ENCODE data around the gene MMAB. TPM values are rescaled to one million over a fixed set of nuclear protein-coding genes. Genes with fewer than 3 reads are reported as not detected.

MMAB gene
- total RNA-seq, 1 donor from 2014 or later = 62.8 TPM

DNA sequence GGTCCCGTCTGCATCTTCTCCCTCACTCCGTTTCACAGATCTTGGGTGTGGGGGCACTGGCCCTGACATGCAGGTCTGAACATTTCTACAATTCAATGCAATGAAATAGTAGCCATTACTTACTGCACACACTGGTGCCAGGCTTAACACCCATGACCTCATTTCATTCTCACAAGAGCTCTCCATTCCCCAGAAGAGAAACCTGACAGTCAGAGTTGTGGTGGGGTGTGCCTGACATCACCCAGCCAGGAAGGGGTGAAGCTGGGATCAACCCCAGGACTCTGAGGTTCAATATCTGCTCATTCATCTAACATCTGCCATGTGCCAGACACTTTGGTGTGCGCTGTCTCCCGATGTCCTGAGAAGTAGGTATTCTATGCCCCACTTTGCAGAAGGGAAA lies 35.0 kb upstream of the MMAB start:
- no peaks in the 10 kb centered on the region for H3K36me3 Mint-ChIP-seq (ENCODE audit: low read depth)
- no peak overlapping the region for H3K27ac Mint-ChIP-seq
- no peak for ATAC-seq (ENCODE audit: low read depth)
- TF ChIP-seq, protein P1, sequence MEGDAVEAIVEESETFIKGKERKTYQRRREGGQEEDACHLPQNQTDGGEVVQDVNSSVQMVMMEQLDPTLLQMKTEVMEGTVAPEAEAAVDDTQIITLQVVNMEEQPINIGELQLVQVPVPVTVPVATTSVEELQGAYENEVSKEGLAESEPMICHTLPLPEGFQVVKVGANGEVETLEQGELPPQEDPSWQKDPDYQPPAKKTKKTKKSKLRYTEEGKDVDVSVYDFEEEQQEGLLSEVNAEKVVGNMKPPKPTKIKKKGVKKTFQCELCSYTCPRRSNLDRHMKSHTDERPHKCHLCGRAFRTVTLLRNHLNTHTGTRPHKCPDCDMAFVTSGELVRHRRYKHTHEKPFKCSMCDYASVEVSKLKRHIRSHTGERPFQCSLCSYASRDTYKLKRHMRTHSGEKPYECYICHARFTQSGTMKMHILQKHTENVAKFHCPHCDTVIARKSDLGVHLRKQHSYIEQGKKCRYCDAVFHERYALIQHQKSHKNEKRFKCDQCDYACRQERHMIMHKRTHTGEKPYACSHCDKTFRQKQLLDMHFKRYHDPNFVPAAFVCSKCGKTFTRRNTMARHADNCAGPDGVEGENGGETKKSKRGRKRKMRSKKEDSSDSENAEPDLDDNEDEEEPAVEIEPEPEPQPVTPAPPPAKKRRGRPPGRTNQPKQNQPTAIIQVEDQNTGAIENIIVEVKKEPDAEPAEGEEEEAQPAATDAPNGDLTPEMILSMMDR (IDR thresholded peaks at IDR 0.05) = no peak
- H3K27me3 Mint-ChIP-seq = peaks cover 30% of the 10 kb centered on the region
- intact Hi-C loops (cut with micrococcal nuclease) = no loop called here
- CTCF ChIA-PET = interaction anchor here (1.4 kb wide), 1 partner anchor 11 kb away, joined by 5 read pairs; no protein-coding TSS in a partner anchor
- H3K9me3 Mint-ChIP-seq = no peaks in the 10 kb centered on the region
- no peaks in the 10 kb centered on the region for H3K4me1 Mint-ChIP-seq
- no peak for DNase-seq
- POLR2A ChIA-PET = no interaction called here
- no peak overlapping the region for H3K4me3 Mint-ChIP-seq

DNA sequence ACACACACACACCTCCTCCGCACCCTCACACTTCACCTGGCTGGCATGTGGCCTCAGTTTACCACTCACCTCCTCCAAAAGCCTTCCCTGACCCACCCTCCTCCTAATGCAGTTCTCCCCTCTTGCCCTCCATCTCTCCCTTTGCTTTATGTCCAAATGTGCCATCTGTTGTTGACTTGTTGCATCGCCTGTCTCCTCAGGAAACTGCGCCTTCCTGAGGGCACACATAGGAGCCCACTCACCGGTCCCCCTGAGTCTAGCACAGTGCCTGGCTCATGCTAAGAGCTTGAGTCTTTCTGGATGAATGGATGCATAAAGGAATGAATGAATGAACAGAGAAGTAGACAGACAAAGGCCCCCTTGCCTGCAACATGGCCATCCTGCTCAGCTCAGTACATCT lies 34.3 kb upstream of the MMAB start:
- TF ChIP-seq, protein P1 (IDR thresholded peaks at IDR 0.05) = no peak
- Mint-ChIP-seq H3K27me3 (peaks cover 27% of the 10 kb centered on the region), H3K36me3 (ENCODE audit: low read depth) (no peaks in the 10 kb centered on the region), H3K9me3 (no peaks in the 10 kb centered on the region), H3K4me1 (no peaks in the 10 kb centered on the region), H3K4me3 (no peak overlapping the region), H3K27ac (no peak overlapping the region)
- intact Hi-C loops (cut with micrococcal nuclease) = no loop called here
- ChIA-PET CTCF (interaction anchor here (1.4 kb wide), 1 partner anchor 10 kb away, joined by 5 read pairs; no protein-coding TSS in a partner anchor), POLR2A (no interaction called here)
- no peak for DNase-seq
- ATAC-seq (ENCODE audit: low read depth) = no peak

DNA sequence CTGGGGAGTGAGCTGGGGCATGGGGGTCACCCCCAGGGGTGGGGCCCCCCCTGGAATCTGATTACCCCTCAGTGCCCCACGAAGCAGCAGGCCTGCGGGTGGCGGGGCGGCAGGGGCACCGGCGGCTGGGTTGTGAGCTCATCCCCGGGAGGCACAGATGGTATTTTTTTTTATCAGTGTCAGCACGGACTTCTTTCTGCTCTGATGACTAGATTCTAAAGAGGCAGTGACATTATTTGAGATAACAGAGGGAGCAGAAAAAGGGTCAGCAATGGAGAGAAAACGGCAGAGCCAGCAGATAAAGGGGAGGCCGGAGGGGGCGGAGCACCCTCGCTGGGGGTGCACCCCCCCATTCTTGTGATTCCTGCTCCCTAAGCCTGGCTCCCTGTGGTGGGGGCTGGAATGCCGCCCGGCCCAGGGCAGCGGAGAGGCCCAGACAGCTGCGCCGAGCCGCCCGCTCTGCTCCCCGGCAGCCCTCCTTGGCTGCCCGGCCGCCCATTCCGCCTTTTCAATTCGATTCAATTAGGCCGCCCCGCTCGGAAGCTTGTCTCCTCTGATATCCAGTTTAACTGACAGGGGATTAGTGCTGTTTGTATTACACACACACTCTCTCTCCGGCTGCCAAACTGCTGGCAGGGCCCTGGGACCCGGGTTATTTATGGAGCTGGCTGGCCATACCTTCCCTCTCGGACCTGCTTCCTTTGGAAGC lies 33.2 kb upstream of the MMAB start:
- TF ChIP-seq, protein P1 (IDR thresholded peaks at IDR 0.05) = no peak
- Mint-ChIP-seq H3K36me3 (ENCODE audit: low read depth) (no peaks in the 10 kb centered on the region), H3K9me3 (no peaks in the 10 kb centered on the region), H3K27ac (no peak overlapping the region), H3K4me3 (no peak overlapping the region), H3K4me1 (no peaks in the 10 kb centered on the region), H3K27me3 (peaks cover 25% of the 10 kb centered on the region)
- ATAC-seq (ENCODE audit: low read depth) = no peak
- no peak for DNase-seq
- CTCF ChIA-PET = no interaction called here
- intact Hi-C loops (cut with micrococcal nuclease) = no loop called here
- POLR2A ChIA-PET = no interaction called here

DNA sequence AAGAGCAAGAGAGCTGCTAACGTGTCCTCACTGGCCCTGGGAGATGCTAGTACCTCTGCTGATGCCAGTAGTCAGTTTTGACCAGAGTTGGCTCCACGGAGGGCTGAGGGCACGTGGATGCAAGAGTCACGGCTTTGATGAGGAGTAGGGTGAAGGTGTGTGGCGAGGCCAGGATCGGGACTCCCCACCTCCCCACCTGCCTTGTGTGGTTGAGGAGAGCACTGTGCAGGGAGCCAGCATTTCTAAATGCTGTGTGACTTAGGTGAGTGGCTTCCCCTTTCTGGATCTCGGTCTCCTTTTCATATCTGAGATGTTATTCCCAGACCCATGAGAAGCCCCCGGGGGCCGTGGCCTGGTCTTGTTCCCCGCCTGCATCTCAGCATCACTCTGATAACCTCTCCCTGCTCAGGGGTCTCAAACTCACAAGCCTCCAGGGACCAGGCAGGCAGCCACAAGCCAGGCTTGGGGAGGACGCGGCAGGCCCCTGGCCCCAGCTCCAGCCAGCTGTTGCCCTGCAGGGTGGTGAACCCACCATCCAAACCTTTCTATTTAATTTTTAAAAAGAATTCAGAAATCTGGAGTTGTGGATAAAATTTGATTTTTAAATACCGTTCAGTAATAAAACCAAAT lies 32.4 kb upstream of the MMAB start:
- DNase-seq (no peak), ATAC-seq (ENCODE audit: low read depth) (no peak)
- ChIA-PET POLR2A (no interaction called here), CTCF (no interaction called here)
- TF ChIP-seq, protein P1 (IDR thresholded peaks at IDR 0.05) = no peak
- Mint-ChIP-seq H3K27ac (no peak overlapping the region), H3K4me3 (no peak overlapping the region), H3K4me1 (no peaks in the 10 kb centered on the region), H3K36me3 (ENCODE audit: low read depth) (no peaks in the 10 kb centered on the region), H3K9me3 (no peaks in the 10 kb centered on the region), H3K27me3 (peaks cover 23% of the 10 kb centered on the region)
- intact Hi-C loops (cut with micrococcal nuclease) = no loop called here

DNA sequence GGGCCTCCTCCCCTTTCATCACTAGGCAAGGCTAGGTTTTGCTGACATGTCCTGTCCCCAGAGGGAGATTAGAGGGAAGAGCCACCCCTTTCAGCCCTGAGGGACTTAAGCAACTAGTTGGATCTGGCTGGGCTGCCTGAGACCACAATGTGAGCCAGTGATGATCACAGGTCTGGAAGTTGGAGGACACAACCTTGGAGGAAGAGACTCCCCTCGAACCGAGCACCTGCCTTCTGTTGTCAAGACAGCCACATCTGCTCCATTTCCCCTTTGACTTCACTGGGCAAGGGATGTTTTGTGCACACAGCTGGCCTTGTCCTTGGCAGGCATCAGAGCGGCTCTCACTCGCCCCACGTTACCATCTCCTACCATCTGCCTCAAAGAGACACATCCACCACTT lies 31.7 kb upstream of the MMAB start:
- no peaks in the 10 kb centered on the region for H3K9me3 Mint-ChIP-seq
- ChIA-PET CTCF (no interaction called here), POLR2A (no interaction called here)
- no peaks in the 10 kb centered on the region for H3K36me3 Mint-ChIP-seq (ENCODE audit: low read depth)
- intact Hi-C loops (cut with micrococcal nuclease) = no loop called here
- no peak overlapping the region for H3K27ac Mint-ChIP-seq
- ATAC-seq (ENCODE audit: low read depth) (no peak), DNase-seq (no peak)
- no peaks in the 10 kb centered on the region for H3K4me1 Mint-ChIP-seq
- TF ChIP-seq, protein P1 (IDR thresholded peaks at IDR 0.05) = no peak
- H3K4me3 Mint-ChIP-seq = no peak overlapping the region
- peaks cover 19% of the 10 kb centered on the region for H3K27me3 Mint-ChIP-seq
